Upper lobe of left lung (tissue), 6 donors: ENCODE data around the gene GUCY2F. TPM values are rescaled to one million over a fixed set of nuclear protein-coding genes. Genes with fewer than 3 reads are reported as not detected.

Source experiments
- ATAC-seq, 2 donors: fragments of 200-7000 bp; cut with Tn5 transposase; one replicate each; pipeline ENCODE4 v1.9.1; 2022; ENCODE audit warnings: mild to moderate bottlenecking in 2 of 2, moderate library complexity in 2 of 2; ENCODE audit not compliant: low FRiP score in 2 of 2
- DNase-seq, 2 donors: peaks; one replicate each; pipeline ENCODE4 v3.0.0-alpha.2; 2019 to 2020
- H3K27ac ChIP-seq, 4 donors: fragments of 200-600 bp; sonication (generic); one replicate each; pipeline ENCODE4 v1.5.1; 2016 to 2019
- H3K27me3 ChIP-seq, 4 donors: fragments of 200-600 bp; sonication (generic); one replicate each; pipeline ENCODE4 v1.5.1; 2017 to 2019
- H3K36me3 ChIP-seq, 4 donors: fragments of 200-600 bp; sonication (generic); one replicate each; pipeline ENCODE4 v1.5.1; 2016 to 2019
- H3K4me1 ChIP-seq, 4 donors: fragments of 200-600 bp; sonication (generic); one replicate each; pipeline ENCODE4 v1.5.1; 2018 to 2019
- H3K4me3 ChIP-seq, 4 donors: fragments of 200-600 bp; sonication (generic); one replicate each; pipeline ENCODE4 v1.5.1; 2017 to 2019; ENCODE audit warnings: mild to moderate bottlenecking in 2 of 4, moderate library complexity in 1 of 4
- H3K9me3 ChIP-seq, 4 donors: fragments of 200-600 bp; sonication (generic); one replicate each; pipeline ENCODE4 v1.5.1; 2018 to 2019
- CTCF ChIP-seq, 6 experiments: fragments of 450-650 bp in 4 of 6; fragments of 200-600 bp in 2 of 6; sonication (generic) in 2 of 6; IDR thresholded peaks; one replicate each; pipeline ENCODE4 v1.5.1; 2016 to 2019; ENCODE audit warnings: antibody characterized with exemption in 6 of 6
- EP300 ChIP-seq, 4 donors: sonication (generic); formaldehyde crosslinking; IDR thresholded peaks; one replicate each; pipeline ENCODE4 v1.5.1; 2017; ENCODE audit warnings: antibody characterized with exemption in 4 of 4, control low read depth in 2 of 4
- POLR2A ChIP-seq, 4 donors: fragments of 450-650 bp; IDR thresholded peaks; one replicate each; pipeline ENCODE4 v1.5.1; 2016 to 2017; ENCODE audit warnings: antibody characterized with exemption in 4 of 4, mild to moderate bottlenecking in 2 of 4
- POLR2AphosphoS5 ChIP-seq, 2 donors: sonication (generic); formaldehyde crosslinking; IDR thresholded peaks; one replicate each; pipeline ENCODE4 v1.5.1; 2017; ENCODE audit warnings: antibody characterized with exemption in 2 of 2
- WGBS, 2 donors: methylation state at CpG; one replicate each; pipeline ENCODE4 v1.1.5; 2017 to 2018; 5-methylcytosine and 5-hydroxymethylcytosine counted together
- total RNA-seq, 6 donors: library from RNA; depleted of rRNA in 4 of 6; stranded (reverse); fragments of >200 nt in 4 of 6; gene quantifications; one replicate each; pipeline versions ENCODE4 v1.1.0 to v1.2.1, GENCODE V29; 2016 to 2021
- donor health status: DM: no; HTN: no; CAD: no; lungs with moderate emphysema.
- donor health status: DM: no; HTN: yes; CAD: no; lungs with severe emphysema.

GUCY2F gene
- under 1 TPM in 1 of 6 donors, not detected in 5; 0.10 TPM for total RNA-seq

- Histone ChIP-seq H3K4me3 (no peak within 1 kb of the TSS), H3K27ac (no peak within 1 kb of the TSS), H3K9me3 (no peaks in the 10 kb centered on the region), H3K27me3 (no peaks in the 10 kb centered on the region), H3K36me3 (no peaks in the 10 kb centered on the region), H3K4me1 (no peaks in the 10 kb centered on the region)
- 58 to 62% methylated on average over 4 of the region's 4 CpGs for WGBS, 2 donors
- ATAC-seq: no peak
- DNase-seq: no peak
- no peak for TF ChIP-seq EP300 (IDR thresholded peaks at IDR 0.05)
- TF ChIP-seq POLR2A (IDR thresholded peaks at IDR 0.05): no peak
These were observed at the start of gene GUCY2F for GRCh38 chrX:109481986-109482385. Gene GUCY2F (minus strand): TSS chrX:109482086. CDS start chrX:109475936, 6,150 bp downstream.

GRCh38 chrX:109519001-109519400, 37.1 kb upstream of the GUCY2F start:
- H3K9me3 ChIP-seq: no peaks in the 10 kb centered on the region
- H3K27me3 ChIP-seq: no peaks in the 10 kb centered on the region
- no peaks in the 10 kb centered on the region for H3K4me1 ChIP-seq
- DNase-seq (no peak), ATAC-seq (no peak)
- H3K36me3 ChIP-seq: no peaks in the 10 kb centered on the region
- TF ChIP-seq POLR2A (IDR thresholded peaks at IDR 0.05) (no peak), EP300 (IDR thresholded peaks at IDR 0.05) (no peak)
- H3K27ac ChIP-seq: no peak overlapping the region
- 96 to 100% methylated on average over 1 of the region's 1 CpG for WGBS, 2 donors
- H3K4me3 ChIP-seq: no peak overlapping the region

GRCh38 chrX:109511113-109511512, 29.2 kb upstream of the GUCY2F start:
- no peak overlapping the region for H3K4me3 ChIP-seq
- H3K9me3 ChIP-seq: no peaks in the 10 kb centered on the region
- no peaks in the 10 kb centered on the region for H3K36me3 ChIP-seq
- 68 to 79% methylated on average over 1 of the region's 1 CpG for WGBS, 2 donors
- TF ChIP-seq CTCF (IDR thresholded peaks at IDR 0.05): no peak
- TF ChIP-seq POLR2A (IDR thresholded peaks at IDR 0.05): no peak
- no peak for TF ChIP-seq POLR2AphosphoS5 (IDR thresholded peaks at IDR 0.05)
- no peak for TF ChIP-seq EP300 (IDR thresholded peaks at IDR 0.05)
- DNase-seq (no peak), ATAC-seq (no peak)
- H3K4me1 ChIP-seq: no peaks in the 10 kb centered on the region
- no peak overlapping the region for H3K27ac ChIP-seq
- H3K27me3 ChIP-seq: no peaks in the 10 kb centered on the region

- Histone ChIP-seq H3K27ac (no peak overlapping the region), H3K36me3 (no peaks in the 10 kb centered on the region), H3K27me3 (no peaks in the 10 kb centered on the region), H3K4me3 (no peak overlapping the region), H3K4me1 (no peaks in the 10 kb centered on the region), H3K9me3 (no peaks in the 10 kb centered on the region)
- DNase-seq: no peak
- no peak for TF ChIP-seq POLR2A (IDR thresholded peaks at IDR 0.05)
- no peak for TF ChIP-seq CTCF (IDR thresholded peaks at IDR 0.05)
- no peak for TF ChIP-seq EP300 (IDR thresholded peaks at IDR 0.05)
- TF ChIP-seq POLR2AphosphoS5 (IDR thresholded peaks at IDR 0.05): no peak
- no peak for ATAC-seq
These were observed 27.0 kb upstream of the GUCY2F start for GRCh38 chrX:109508915-109509314.

GRCh38 chrX:109501176-109501575, 19.3 kb upstream of the GUCY2F start:
- DNase-seq (no peak), ATAC-seq (no peak)
- Histone ChIP-seq H3K4me3 (no peak overlapping the region), H3K9me3 (no peaks in the 10 kb centered on the region), H3K36me3 (no peaks in the 10 kb centered on the region), H3K27ac (no peak overlapping the region), H3K27me3 (no peaks in the 10 kb centered on the region), H3K4me1 (no peaks in the 10 kb centered on the region)
- WGBS, 2 donors: 60 to 81% methylated on average over 3 of the region's 3 CpGs
- TF ChIP-seq EP300 (IDR thresholded peaks at IDR 0.05) (no peak), POLR2AphosphoS5 (IDR thresholded peaks at IDR 0.05) (no peak), CTCF (IDR thresholded peaks at IDR 0.05) (no peak), POLR2A (IDR thresholded peaks at IDR 0.05) (no peak)

- no peak overlapping the region for H3K27ac ChIP-seq
- WGBS, 2 donors: 60 to 83% methylated on average over 1 of the region's 1 CpG
- H3K4me3 ChIP-seq: no peak overlapping the region
- no peaks in the 10 kb centered on the region for H3K4me1 ChIP-seq
- H3K36me3 ChIP-seq: no peaks in the 10 kb centered on the region
- DNase-seq (no peak), ATAC-seq (no peak)
- H3K9me3 ChIP-seq: no peaks in the 10 kb centered on the region
- TF ChIP-seq POLR2A (IDR thresholded peaks at IDR 0.05): no peak
- no peak for TF ChIP-seq EP300 (IDR thresholded peaks at IDR 0.05)
- TF ChIP-seq POLR2AphosphoS5 (IDR thresholded peaks at IDR 0.05): no peak
- TF ChIP-seq CTCF (IDR thresholded peaks at IDR 0.05): no peak
- no peaks in the 10 kb centered on the region for H3K27me3 ChIP-seq
These were observed 16.5 kb upstream of the GUCY2F start for GRCh38 chrX:109498434-109498833.
